Right ventricle myocardium superior (tissue), 1 donor: ENCODE results near the gene WDR55. TPM values are rescaled to one million over a fixed set of nuclear protein-coding genes. Genes with fewer than 3 reads are reported as not detected.
"Not testable (repeated sequence)": the region's sequence is repeated elsewhere in the genome, so short reads cannot be mapped to it uniquely, and the experiment has no call there.

Experiments
- ATAC-seq: fragments of 200-7000 bp; cut with Tn5 transposase; one replicate; pipeline ENCODE4 v1.9.1; 2020; ENCODE audit warnings: mild to moderate bottlenecking; ENCODE audit not compliant: poor library complexity
- DNase-seq: peaks from one replicate; pipeline ENCODE4 v3.0.0-alpha.2; 2020
- intact Hi-C: fragments of 100-400 bp; cut with DNase I; formaldehyde crosslinking; loops from one replicate; pipeline ENCODE4 v1.11.2; 2022
- long read RNA-seq: library from polyadenylated mRNA; unstranded; transcript quantifications from one replicate; pipeline ENCODE4 v2.0.0, GENCODE V29; 2021
- total RNA-seq: library from RNA; stranded (reverse); fragmentation: NEBNext Ultra II Directional; extraction: Animal tissue kit (Norgen Biotek cat#: 25700); gene quantifications from one replicate; pipeline ENCODE4 v1.2.1, GENCODE V29; 2021
- donor health status: DM: no; HTN: yes; CAD: no; lungs with severe emphysema.

WDR55 gene, protein sequence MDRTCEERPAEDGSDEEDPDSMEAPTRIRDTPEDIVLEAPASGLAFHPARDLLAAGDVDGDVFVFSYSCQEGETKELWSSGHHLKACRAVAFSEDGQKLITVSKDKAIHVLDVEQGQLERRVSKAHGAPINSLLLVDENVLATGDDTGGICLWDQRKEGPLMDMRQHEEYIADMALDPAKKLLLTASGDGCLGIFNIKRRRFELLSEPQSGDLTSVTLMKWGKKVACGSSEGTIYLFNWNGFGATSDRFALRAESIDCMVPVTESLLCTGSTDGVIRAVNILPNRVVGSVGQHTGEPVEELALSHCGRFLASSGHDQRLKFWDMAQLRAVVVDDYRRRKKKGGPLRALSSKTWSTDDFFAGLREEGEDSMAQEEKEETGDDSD
- total RNA-seq, result 11.2 TPM
- long read RNA-seq, full-length matches to known transcripts, result 21 of 38 reads
- long read RNA-seq, partial matches to known transcripts, result 0 of 38 reads
- long read RNA-seq, other reads (novel, unspliced or antisense), result 17 of 38 reads

DNA sequence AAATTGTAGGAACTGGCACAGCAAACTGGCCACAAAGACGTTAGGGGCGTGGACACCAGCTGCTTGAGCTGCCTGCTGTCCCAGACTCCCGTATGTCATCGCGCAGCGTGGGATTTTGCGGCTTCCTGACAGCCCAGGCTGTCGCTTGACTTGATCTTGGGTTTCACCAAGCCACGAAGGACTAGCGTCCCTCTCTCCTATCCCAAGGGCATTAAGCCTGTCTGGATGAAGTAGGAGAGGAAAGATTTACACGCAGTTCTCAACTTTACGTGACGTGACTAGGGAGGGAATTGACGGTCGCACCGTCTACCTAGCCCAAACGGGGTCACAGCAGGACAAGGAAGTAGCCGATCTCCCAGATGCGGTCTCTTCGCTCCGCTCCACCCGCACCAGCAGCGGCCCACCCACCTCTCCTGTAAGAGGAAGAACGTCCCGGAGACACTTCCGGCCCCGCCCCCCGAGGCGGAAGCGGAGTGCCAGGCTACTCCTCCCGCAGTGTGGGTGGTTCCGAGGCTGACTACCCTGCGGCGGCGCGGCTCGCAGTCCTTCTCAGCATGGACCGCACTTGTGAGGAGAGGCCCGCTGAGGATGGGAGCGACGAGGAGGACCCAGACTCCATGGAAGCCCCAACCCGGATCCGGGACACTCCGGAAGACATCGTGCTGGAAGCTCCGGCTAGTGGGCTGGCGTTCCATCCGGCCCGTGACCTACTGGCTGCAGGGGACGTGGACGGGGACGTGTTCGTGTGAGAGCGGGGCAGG lies at the start of gene WDR55:
WDR55 (plus strand) TSS at position 546 of the 761 bp plus-strand sequence; CDS start at position 555, 9 bp downstream.
- ATAC-seq, result peak; percentile 99
- intact Hi-C loops, result no loop called here
- DNase-seq, result peak; percentile 99

DNA sequence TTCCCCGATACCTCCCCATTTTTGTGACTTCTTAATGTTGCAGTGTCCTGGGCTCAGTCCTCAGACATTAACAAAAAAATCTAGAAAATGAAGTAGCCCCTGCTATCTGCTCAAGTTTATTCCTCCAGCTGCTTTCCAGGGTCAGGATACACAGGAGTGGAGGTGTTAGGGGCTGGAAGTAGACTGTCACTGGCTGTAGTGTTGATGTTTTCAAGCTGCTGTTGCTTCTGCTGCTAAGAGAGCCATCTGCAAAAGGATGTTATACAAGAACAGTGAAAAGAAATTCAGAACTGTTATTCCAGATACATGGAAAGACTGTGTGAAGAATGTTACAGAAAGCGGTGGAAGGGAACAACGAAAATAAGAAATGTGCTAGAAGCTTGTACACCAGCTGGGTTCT lies 42.4 kb upstream of the WDR55 start:
- intact Hi-C loops, result no loop called here
- ATAC-seq (no peak), DNase-seq (no peak)

DNA sequence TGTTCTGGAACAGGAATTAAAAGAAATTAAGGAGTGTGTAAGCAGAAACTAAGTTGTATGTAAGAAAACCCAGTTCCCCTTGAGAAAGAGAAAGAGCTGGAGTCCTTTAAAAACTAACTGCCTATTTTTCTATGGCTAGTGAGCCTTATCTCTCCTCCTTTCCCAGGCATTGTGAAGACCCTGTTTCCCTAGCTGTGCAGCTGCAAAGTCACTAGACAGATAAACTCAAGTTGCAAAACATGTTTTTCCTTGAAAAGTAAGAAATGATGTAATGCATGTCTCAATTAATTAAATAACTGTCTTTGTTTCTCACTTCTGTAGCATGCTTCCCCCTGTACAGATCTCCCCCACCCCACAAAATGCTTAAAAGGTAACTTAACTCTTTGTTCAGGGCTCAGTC lies 41.6 kb upstream of the WDR55 start:
- DNase-seq, intact Hi-C loops, ATAC-seq: not testable (repeated sequence)

DNA sequence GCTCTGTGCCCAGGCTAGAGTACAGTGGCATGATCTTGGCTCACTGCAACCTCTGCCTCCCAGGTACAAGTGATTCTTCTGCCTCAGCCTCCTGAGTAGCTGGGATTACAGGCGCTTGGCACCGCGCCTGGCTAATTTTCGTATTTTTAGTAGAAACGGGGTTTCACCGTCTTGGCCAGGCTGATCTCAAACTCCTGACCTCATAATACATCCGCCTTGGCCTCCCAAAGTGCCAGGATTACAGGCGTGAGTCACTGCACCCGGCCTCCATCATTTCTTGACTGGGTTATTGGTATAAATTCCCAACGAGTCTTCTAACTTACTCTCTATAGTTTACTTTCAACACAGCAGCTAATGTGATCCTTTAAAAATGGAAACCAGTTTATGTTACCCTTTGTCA lies 39.8 kb upstream of the WDR55 start:
- DNase-seq, ATAC-seq, intact Hi-C loops: not testable (repeated sequence)

DNA sequence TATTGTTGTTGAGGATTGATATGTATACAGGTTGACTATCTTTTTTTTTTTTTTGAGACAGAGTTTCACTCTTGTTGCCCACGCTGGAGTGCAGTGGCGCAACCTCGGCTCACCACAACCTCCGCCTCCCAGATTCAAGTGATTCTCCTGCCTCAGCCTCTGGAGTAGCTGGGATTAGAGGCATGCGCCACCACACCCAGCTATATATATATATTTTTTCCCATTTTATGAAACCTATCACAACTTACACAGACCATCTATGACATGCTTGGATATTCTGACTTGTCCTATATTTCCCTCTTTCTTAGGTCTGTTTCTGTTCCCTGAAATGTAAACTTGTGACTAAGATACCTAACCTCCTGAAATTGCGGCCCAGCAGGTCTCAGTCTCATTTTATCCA lies 36.7 kb upstream of the WDR55 start:
- ATAC-seq (no peak), DNase-seq (no peak)
- intact Hi-C loops, result no loop called here

DNA sequence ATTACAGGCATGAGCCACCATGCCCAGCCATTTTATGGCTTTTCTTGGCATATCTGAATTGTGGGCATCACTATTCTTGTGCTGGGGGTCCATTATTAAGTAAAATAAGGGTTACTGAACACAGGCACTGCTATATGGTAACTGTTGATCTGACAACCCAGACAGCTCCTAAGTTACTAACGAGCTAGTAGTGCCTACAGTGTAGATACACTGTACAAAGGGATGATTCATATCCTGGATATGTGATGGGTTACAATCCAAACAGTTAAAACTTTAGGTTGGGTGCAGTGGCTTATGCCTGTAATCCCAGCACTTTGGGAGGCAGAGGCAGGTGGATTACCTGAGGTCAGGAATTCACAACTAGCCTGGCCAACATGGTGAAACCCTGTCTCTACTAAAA lies 36.0 kb upstream of the WDR55 start:
- ATAC-seq, result no peak
- DNase-seq, result no peak
- intact Hi-C loops, result no loop called here

DNA sequence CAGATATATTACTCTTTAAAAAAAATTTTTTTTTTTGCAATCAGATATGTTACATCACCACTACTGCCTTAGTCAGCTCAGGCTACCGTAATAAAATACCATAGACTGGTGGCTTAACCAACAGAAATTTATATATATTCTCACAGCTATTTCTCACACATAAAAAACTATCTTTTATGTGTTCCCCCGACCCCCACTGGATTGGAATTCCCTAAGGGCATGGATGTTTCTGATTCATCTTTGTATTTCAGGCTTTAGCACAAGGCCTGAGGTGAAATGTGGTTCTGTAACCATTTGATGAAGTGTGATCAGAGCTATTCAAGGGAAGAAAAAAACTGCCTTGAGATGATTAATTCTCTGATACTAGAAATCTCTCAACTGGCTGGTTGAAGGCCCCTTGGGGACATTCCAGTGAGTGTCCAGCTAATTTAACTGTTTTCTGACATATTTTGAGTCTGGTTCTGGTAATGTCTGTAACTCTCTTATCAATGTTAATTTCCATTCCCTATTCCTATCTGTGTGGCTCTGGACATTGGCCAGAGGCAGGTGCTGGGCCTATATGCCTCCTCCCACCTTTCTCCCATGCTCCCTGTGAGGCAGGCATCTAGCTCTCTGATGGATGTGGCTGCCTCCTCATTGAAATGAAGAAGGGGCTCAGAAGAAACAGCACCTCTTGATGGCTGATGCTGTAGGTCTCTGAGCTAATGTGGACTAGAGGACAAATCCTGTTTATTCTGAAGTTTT lies 34.2 kb upstream of the WDR55 start:
- no peak for DNase-seq
- intact Hi-C loops, result loop anchor here (5.0 kb wide), 1 partner anchor 58 kb away; no protein-coding TSS in a partner anchor

DNA sequence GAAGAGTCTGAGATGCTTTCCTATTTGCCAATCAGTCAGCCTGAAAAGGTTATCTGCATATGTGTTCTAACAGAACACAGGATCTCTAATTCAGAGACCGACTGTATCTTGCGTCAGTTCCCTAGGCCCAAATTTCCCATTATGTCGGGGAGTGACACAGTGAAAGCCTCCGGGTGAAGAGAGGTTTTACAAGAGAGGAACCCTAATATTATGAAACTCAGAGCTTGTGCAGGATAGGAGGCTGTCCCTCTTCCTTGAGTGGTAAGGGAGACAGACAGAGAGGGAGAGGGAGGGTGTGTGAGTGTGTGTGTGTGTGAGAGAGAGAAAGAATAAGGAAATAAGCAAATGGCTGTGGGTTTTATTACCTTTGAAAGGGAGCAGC lies 33.7 kb upstream of the WDR55 start:
- intact Hi-C loops, result loop anchor here (5.0 kb wide), 1 partner anchor 59 kb away; no protein-coding TSS in a partner anchor
- ATAC-seq (no peak), DNase-seq (no peak)

More for the DNA sequence above, 34.2 kb upstream of the WDR55 start:
- ATAC-seq, result no peak

DNA sequence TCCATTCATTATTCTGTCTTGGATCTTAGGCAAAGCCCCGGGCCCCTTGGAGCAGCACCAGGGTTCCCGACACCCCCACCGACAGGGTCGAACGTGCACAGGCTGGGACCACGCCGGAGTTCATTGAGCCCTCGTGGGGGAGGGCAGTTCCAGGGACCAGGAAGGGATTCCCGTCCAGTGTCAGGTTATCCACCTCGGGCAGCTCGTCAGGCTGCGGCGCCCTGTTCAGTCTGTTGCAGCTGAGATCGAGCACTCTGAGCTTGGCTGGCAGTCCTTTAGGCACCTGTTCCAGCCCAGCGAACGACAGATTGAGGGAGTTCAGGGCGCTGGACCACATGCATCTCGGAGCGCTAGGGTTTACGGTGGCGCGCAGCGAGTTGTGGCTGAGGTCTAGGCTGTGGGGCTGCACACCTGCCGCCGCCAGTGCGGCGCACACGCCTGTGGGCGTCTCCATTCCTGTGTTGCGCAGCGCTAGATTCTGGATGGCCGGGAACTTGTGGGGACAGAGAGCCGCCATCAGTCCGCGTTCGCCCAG lies 32.8 kb upstream of the WDR55 start:
- intact Hi-C loops, result loop anchor here (5.0 kb wide), 1 partner anchor 60 kb away; no protein-coding TSS in a partner anchor
- ATAC-seq (peak; percentile 55), DNase-seq (peak; percentile 42)

DNA sequence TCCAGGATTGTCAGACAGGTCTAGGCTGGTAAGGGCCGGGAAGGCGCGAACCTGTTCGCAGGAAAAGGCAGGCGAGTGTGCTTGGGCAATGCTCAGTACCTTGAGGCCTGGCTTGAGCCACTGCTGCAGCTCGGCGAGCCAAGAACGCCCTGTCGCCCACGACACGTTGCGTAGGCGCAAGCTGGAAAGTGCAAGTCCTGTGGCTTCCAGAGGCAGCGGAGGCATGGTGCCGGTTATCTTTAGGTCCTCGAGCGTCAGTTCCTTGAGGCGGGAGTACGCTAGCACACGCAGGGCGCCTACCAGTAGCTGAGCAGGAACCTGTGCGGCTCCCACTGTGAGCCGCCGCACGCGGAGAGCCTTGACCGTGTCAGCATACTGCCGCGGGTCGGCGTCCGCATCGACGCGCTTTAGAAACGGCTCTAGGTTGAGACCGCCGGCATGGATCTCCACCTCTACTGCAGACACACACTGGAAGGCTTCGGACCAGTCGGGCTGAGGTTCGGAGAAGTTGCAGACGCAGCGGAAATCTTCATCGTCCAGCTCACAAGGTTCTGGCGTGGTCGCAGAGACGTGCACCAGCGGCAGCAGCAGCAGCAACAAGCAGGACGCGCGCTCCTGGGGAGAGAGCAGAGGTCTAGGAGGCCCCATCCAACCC lies 32.2 kb upstream of the WDR55 start:
- intact Hi-C loops, result loop anchor here (5.0 kb wide), 1 partner anchor 60 kb away; no protein-coding TSS in a partner anchor
- peak; percentile 76 for DNase-seq
- peak; percentile 69 for ATAC-seq

DNA sequence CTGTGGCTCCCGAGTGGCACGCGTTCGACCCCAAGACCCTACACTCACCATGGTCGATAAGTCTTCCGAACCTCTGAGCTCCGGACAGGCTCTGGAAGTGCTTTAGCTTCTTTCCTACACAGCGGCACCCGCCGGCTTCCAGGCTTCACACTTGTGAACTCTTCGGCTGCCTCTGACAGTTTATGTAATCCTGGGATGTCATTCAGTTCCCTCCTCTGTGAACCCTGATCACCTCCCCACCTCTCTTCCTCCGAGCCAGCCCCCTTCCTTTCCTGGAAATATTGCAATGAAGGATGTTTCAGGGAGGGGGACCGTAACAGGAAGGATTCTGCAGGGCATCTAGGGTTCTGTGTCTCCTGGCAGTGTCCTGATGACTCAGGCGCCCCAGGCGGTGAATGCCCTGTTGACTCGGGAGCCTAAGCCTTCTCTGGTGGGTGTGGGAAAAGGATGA lies 31.7 kb upstream of the WDR55 start, which contains the start of gene CD14:
CD14 (minus strand) TSS at position 155 of the 451 bp plus-strand sequence; CDS start at position 51, 104 bp downstream.
- intact Hi-C loops, result loop anchor here (5.0 kb wide), 1 partner anchor 61 kb away; no protein-coding TSS in a partner anchor

DNA sequence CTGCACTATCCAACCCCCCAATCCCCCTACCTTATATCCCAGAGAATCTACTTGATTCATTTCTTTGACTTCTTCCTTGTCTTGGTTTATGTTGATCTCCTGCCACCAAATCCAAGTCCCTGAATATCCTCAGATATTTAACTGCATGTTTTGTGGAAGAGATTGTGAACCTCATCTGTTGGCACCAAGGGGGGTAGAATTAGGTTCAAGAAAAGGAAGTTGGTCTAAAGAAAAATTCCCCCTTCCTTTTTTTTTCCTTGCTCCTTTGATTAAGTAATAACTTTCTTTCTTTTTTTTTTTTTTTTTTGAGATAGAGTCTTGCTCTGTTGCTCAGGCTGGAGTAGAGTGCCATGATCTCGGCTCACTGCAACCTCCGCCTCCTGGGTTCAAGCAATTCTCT lies 31.2 kb upstream of the WDR55 start:
- intact Hi-C loops, result loop anchor here (5.0 kb wide), 1 partner anchor 61 kb away; no protein-coding TSS in a partner anchor
- ATAC-seq, result no peak

More for the DNA sequence above, 31.7 kb upstream of the WDR55 start, which contains the start of gene CD14:
- DNase-seq (peak; percentile 75), ATAC-seq (peak; percentile 71)

DNA sequence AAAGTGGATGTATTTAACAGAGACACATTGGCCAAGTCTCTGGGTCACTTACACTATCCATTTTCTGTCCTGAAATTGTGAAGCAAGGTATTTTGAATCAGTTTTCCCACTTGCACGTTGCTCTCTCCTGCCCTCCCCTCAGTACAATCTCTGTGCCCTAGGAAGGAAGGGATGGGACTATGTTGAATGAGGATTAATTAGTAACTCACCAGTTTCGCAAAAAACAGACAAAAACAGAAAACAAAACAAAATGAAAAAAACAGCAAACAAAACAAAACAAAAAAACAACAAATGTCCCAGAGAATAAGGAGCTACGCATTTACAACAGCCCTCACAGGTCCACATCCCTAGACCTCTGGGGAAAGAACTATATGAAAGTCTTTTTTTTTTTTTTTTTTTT lies 30.6 kb upstream of the WDR55 start:
- DNase-seq, result no peak
- intact Hi-C loops, result loop anchor here (5.0 kb wide), 1 partner anchor 62 kb away; no protein-coding TSS in a partner anchor
- ATAC-seq, result no peak

More for the DNA sequence above, 31.2 kb upstream of the WDR55 start:
- no peak for DNase-seq

DNA sequence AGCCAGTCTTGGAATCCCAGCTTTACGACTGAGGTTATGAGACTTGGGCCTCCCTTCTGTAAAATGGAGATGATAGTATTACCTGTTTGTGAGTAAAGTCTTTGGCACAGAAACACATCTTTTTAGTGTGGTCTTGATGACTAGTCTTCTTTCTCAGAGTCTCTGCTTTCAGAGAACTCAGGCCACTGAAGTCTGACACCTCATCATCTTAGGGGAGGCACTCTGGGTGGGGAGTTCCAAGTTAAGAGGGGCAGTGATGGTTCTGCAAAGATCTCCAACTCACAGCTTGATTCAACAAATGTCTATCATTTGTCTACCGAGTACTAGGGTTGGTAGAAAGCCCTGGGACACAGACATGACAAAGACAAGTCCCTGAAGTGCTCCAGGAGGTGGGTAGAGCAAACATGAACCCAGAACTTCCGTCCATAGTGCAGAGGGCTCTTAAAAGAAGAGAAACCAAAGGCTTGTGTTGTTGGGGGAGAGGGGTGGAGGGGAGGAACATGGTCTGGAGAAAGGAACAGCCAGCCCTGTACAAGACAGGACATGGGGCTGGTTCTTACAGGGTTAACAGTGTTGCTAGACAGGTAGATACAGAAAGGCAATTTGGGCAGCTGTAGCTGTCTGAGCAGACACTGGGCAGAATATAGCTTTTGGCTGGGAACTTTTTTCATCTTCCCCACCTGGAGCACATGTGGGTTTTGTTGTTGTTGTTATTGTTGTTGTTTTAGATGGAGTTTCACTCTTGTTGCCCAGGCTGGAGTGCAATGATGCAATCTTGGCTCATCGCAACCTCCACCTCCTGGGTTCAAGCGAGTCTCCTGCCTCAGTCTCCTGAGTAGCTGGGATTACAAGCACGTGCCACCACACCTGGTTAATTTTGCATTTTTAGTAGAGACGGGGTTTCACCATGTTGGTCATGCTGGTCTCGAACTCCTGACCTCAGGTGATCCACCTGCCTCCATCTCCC lies 29.1 kb upstream of the WDR55 start:
- no peak for DNase-seq
- intact Hi-C loops, result no loop called here
- no peak for ATAC-seq

DNA sequence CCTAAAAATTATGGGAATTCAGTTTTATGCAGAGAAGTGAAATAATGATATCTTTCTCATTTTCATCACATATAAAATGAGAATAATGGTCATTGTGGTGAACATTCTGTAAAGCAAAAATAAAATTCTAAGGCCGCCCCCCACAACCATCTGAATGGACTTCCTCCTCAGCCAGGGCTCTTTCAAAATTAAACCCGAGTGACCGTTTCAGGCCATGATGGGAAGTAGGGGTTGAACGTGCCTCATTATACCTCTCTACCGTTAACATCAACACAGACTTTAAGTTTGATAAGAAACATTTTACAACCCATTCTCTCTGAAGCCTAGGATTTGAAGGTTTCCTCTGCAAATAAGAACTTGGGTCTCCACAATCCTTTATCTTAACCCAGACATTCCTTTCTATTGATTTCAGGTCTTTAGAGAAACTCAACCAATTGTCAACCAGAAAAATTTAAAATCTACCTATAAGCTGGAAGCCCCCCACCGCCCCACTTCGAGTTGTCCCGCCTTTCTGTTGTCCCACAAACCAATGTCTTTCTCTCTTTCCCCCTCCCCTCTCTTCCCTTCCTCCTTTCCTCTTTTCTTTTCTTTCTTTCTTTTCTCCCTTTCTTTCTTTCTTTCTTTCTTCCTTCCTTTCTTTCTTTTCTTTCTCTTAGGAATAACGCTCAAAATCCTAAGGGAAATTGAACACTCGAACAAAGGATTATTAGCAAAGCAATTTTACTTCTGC lies 27.2 kb upstream of the WDR55 start:
- no peak for DNase-seq
- intact Hi-C loops, result no loop called here
- ATAC-seq, result no peak

DNA sequence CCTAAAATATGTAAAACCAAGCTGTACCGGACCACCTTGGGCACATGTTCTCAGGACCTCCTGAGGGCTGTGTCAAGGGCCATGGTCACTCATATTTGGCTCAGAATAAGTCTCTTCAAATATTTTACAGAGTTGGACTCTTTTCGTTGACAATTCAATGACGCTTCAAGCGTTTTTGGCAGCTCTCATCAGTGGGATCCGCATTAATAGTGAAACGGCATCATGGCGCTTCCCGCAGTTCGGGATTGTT lies 25.9 kb upstream of the WDR55 start:
- DNase-seq, ATAC-seq, intact Hi-C loops: not testable (repeated sequence)
